ENCODE results near the gene RAB17. TPM values are rescaled to one million over a fixed set of nuclear protein-coding genes. Genes with fewer than 3 reads are reported as not detected.

The RAB17 gene
- polyA plus RNA-seq, 3 donors = 10.1 to 22.3 (median 17.5) TPM

- DNase-seq = no peak
These were observed 23.9 kb downstream of the RAB17 start, which contains the start of gene PRLH for GRCh38 chr2:237566401-237567235. Gene PRLH, plus strand, starts transcription at chr2:237566574. Its CDS starts 0 bp downstream, at chr2:237566574.

DNA sequence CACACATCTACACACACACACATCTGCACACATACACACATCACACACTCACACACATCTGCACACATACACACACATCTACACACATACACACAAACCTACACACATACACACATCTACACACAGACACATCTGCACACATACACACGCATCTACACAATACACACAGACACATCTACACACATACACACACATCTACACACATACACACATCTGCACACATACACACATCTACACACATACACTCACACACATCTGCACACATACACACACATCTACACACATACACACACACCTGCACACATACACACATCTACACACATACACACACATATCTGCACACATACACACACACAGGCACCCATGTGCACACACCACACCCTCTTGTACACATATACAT lies 24.6 kb downstream of the RAB17 start:
- no peak for DNase-seq

- no peak for DNase-seq
These were observed 25.9 kb downstream of the RAB17 start for GRCh38 chr2:237564526-237565131.

GRCh38 chr2:237563816-237564215 lies 26.7 kb downstream of the RAB17 start:
- peak; percentile 57 for DNase-seq

GRCh38 chr2:237561221-237561620 lies 29.3 kb downstream of the RAB17 start:
- DNase-seq = no peak

- no peak for DNase-seq
These were observed 31.4 kb downstream of the RAB17 start for GRCh38 chr2:237558961-237559641.

DNA sequence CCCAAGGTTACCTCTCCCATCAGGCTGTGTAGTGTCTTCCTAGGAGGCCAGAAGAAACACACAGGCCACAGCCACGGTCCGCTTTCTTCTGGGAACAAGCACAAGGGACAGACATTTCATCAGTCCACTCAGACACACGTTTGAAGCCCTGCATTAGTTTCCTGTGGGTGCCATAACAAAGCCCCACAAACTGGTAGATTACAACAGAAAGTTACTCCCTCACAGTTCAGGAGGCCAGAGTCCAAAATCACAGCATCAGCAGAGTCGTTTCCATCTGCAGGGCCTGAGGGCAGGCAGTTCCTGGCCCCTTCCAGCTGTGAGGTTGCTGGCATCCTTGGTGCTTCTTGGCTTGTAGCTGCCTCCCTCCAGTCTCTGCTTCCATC lies 32.9 kb downstream of the RAB17 start:
- no peak for DNase-seq

- DNase-seq = no peak
These were observed 33.5 kb downstream of the RAB17 start for GRCh38 chr2:237556773-237557632.

DNA sequence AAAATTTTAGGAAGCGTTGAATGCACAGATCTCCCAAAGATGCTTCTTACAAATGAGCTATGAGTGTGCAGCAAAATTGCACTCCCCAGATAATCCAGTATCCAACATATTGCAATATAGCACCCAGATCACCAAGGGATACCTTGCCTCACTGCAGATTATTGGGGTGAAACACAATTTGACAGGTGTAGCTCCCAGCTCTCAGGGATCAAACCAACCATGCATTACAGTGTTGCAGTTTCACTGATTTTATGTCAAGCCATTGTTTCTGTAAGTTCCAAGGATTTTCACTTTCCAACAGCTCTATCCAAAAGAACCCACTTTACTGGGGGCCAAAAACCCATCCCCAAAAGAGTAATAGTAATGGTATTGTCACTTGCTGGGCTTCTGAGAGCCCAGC lies 35.0 kb downstream of the RAB17 start:
- no peak for DNase-seq

DNA sequence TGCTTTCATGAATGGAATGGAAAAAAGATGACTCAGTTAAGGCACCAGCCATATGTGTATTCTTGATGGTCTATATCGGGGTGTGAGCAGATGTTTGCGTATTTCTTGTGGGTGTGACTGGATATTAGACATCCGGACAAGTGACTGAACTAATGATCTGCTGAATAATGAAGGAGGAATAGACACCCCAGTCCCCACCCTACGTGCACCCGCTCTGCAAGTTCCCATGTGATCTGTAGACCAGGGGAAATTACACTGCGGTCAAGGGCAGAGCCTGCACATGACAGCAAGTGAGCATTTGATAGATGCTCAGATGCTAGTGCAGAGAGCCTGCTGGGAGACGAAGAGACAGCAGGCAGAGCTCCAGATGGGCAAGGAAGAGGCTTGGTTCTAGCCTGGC lies 36.6 kb downstream of the RAB17 start:
- DNase-seq = no peak

GRCh38 chr2:237552908-237553307 lies 37.6 kb downstream of the RAB17 start:
- DNase-seq = no peak

- no peak for DNase-seq
These were observed 39.4 kb downstream of the RAB17 start for GRCh38 chr2:237551071-237551574.

DNA sequence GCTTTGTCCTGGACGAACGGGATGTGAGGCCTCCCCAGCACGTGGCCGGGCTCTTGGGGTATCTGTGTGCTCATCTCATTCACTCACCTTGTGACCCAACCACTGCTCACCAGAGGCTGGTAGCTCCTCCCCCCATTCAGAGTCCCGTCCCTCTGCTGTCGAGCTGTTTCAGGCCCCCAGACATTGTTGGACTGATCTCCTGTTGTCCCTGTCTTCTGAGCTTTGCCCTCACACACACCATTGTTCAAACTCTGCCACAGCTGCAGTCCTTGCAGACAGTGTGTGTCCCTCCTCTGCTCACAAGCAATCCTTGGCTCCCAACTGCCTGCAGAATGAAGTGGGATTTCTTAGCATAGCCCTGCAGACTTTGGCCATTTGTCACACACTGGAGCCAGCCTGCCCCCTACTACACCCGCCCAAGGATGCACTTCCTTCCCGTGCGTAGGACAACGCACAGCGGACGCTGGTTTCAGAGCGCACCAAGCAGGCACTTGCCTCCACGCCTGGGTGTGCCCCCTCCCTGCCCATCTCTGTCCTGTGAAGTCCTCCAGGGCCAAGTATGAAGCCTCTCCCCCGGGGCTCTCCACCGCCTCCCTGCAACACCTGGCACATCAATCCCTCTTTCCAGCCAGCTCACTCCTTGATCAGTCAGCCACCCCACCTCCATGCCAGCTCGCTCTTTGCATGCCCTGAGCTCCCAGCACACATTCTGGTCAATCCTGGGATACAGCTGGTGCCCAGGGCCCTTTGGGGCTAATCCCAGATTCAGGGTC lies 40.7 kb downstream of the RAB17 start:
- DNase-seq = no peak

GRCh38 chr2:237549216-237549615 lies 41.3 kb downstream of the RAB17 start:
- DNase-seq = no peak

- no peak for DNase-seq
These were observed 42.6 kb downstream of the RAB17 start for GRCh38 chr2:237547841-237548416.

GRCh38 chr2:237546876-237547395 lies 43.6 kb downstream of the RAB17 start:
- DNase-seq = no peak

- DNase-seq = no peak
These were observed 44.3 kb downstream of the RAB17 start for GRCh38 chr2:237546040-237546875.

GRCh38 chr2:237542001-237542704 lies 48.4 kb downstream of the RAB17 start:
- no peak for DNase-seq

DNA sequence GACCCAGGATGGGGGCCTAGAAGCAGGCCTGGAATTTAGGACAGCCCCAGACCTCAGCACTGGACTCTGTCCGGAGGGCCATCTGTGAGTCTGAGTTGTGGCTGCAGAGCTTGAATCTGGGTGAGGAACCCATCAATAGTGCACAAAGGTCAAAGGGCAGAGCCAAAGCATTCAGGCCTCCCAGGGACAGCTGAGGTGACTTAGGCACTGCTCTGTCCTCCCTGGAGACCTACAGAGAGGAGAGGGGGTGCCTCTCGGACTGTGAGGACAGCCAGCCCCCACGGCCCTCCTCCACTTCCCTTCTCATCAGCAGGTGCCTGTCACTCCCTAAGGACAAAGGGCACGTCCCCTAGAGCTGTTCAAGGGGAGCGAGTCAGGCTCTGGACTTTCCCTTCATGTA lies 49.3 kb downstream of the RAB17 start:
- DNase-seq = no peak

Data from renal pelvis (tissue), 4 donors.